LHCN-M2 (cell line): ENCODE measurements around the gene DKC1. TPM values are rescaled to one million over a fixed set of nuclear protein-coding genes. Genes with fewer than 3 reads are reported as not detected.
A peak's percentile ranks its signal among the peaks of the same experiment; 100 is the strongest.

Experiments used
- DNase-seq: peaks from one replicate; pipeline ENCODE4 v3.0.0-alpha.2; 2012; ENCODE audit warnings: low read depth
- total RNA-seq: library from RNA; depleted of rRNA; stranded (reverse); fragments of >200 nt; gene quantifications from 2 replicates; pipeline ENCODE4 v1.2.3, GENCODE V29; 2014

DKC1 gene
- total RNA-seq, 1 experiment from 2014 or later: 46.2 TPM

DNA sequence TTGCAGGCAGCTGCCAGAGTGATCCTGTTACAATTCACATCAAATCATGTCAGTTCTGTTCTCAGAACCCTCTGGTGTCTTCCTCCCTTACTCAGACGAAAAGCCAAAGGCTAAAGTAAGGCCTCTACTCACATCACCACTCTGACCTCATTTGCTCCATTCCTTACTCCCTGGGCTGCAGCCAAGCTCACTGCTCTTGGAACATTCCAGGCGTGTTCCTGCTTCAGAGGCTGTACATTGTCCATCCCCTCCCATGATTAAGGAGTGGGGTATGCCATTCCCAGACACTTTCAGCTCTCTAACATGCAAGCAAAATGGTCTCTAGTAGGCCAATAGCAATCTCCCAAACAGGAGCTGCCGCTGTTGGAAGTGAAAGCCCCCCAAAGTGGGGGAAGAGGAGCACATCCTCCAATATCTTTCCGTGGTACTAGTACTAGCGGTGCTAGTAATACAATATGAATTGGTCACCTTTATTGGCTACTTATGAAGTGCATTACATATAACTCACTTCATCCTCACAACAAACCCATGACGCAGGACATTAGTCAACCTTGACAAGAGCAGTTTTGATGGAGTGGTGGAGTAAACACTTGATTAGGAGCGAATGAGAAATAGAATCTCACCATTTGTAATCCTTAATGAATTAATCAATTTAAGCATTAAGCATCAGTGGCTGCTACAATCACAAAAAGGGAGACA is 26.8 kb upstream of the DKC1 start:
- DNase-seq: peak; percentile 91

- no peak for DNase-seq
Observed at GRCh38 chrX:154737136-154737535, 25.5 kb upstream of the DKC1 start.

DNA sequence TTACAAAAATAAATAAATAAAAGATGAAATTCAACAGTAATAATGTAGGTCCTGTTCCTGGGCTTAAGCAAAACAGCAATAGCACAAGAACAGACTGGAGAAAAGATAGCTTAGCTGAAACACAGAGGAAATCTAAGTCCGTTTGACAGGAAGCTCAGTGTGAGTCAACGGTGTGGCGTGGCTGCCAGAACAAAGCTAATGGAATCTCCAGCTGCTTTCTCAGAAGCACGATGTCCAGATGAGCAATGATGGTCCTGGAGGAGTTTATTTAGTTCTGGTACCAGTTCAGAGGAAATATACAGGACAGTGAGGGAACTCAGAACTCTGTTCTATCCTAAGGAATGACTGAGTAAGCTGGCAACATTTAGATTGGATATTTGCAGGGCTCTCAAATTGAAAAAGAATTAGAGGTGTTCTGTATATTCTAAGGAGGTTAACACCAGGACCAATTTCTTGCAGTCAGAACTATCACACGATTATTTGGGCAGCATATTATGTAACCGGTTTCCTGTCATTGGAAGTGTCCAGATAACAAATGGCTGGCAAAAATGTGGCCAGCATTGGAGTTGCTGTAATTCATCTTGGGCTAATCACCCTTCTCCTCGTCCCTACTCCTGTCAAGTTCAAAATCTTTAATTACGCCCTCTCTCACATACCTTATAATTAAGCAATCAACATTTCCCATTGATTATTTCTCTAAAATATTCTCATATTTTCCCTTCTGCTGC is 24.5 kb upstream of the DKC1 start:
- peak; percentile 87 for DNase-seq

DNA sequence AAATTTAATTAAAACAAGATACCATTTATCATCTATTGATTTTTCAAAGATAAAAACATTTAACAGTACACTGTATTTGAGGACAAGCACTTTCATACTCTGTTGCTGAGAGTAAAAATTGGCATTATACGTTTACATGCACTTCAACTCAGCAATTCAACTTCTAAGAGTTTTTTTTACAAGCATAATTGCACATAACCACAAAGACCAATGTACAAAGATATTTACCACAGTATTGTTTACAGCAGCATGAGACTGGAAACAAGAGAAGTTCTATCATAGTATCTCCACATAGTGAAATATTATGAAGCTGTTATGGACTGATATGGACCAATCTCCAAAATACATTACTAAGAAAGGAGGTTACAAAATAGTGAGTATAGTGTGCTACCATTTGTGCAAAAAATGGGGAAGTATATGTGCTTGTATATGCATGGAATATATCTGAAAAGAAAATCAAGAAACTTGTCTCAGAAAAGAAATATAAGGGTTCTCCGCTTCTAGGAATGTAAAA is 22.7 kb upstream of the DKC1 start:
- no peak for DNase-seq

- no peak for DNase-seq
Observed at GRCh38 chrX:154742613-154743012, 20.1 kb upstream of the DKC1 start.

DNA sequence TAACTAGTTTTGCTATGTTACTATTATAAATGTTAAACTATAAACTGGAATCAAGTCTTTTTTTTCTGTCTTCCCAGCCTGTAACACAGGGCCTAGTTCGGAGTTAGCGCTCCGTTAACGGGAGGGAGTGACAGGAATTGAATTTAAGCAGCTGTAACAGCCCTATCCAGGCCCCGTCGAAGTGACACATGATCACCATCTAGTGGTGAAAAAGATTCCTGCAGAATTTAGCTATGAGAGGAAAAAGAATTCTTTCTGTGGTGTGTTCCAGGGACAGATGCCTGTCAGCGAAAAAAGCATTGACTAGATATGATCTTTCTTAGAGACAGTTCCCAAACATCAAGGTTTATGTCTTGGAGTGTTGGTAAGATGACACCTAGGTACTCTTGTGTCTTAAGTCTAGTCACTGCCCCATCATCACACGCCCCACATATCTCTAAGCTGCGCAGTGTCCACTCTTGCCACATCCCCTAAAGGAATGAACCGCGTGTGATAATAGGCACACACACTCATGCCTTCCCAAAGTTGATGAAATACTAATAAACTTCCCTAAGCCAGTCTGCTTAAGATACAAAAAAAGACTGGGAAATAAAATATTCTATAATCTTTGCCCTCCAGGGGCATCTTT is 13.8 kb upstream of the DKC1 start:
- DNase-seq: peak; percentile 64

DNA sequence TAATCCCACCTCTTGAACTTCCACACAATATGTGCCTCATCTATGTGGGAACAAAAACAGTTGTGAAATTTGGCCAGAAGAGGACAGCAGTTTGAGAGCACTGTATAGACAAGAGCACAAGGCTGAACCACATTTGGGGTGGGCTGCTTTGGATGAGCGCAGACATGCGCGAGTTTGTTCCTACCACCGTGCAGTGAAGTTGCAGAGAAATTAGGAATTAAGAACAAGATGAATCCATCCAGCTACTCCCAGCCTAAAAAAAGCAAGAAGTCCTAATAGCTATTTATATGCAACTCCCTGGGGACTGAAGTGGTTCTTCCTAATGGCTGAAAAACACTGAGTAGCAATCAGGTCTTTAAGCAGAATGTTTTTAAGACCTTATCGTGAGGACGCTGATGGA is 12.8 kb upstream of the DKC1 start:
- no peak for DNase-seq

GRCh38 chrX:154750301-154751202 is 12.1 kb upstream of the DKC1 start, which contains the start of gene GAB3:
GAB3 (minus strand) TSS chrX:154751077; CDS start chrX:154751025, 52 bp downstream.
- DNase-seq: no peak

DNA sequence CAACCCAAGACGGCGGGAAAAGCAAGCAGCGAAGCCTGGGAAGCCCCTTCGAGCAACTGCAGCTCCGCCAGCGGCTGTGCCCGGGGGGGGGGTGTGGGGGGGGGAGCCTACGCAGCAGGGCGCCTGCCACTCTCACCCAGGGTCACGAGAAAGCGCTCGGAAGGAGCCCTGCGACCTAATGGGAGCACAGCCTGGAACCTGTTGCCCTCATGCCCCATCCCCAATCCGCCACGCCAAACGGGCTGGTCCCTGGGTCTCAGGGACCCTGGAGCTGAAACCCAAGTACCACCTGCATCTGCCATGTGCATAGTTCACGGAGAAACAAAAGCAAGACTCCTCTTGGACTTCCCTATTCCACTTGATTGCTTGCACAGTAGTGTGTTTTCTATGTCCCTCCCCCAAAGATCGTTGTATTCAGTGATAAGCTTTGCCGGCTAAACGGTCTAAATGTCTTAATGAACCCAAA is 11.4 kb upstream of the DKC1 start:
- DNase-seq: no peak

DNA sequence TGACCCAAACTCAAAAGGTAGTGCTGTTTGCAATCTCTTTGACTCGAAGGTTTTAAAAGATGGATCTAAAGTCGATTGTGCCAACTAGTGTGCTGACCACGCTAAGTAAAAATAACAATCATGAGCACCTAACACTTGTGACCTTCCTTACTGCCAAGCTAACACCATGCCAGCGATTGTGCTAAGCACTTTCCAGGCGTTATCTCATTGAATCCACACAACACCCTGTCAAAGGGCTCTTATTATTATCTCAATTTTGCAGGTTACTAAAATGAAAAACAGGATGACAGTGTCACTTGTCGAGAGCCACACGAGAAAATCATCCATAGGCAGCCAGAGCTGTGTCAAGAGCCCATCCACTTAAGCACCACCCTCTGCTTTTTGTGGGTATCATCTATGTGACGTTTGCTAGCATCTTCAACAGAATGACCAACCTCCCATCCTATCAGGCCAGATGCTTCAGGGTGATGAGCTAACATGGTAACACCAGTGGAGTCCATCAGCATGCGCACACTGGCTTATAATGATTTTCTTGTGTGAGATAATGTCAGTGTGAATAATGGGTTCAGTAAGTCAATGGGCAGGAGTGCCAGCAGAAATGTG is 10.9 kb upstream of the DKC1 start:
- no peak for DNase-seq

GRCh38 chrX:154758696-154759095 is 4.0 kb upstream of the DKC1 start:
- DNase-seq: no peak

DNA sequence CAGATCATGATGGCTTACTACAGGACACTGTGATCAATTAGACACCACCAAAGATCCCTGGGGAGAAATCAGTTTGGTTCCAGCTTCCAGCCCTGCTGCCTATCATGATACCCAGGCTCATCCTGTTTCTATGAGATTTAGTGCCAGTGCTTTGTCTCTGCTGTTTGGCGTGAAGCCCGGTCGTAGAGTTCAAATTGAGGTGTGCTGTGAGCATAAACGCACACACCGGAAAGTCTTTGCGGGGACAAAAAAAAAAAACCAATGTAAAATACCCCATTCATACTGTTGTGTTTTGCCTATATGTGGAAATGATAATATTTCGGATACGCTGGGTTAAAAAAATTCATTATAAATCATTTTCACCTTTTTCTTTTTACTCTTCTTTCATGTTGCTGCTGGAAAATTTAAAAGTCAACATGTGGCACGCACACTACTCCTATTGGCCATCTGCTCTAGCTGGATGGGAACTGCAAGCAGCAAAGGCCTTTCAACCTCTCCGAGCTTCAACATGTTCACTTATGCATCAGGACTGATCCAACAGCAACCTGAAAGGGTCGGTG is 607 bp upstream of the DKC1 start:
- no peak for DNase-seq

DNA sequence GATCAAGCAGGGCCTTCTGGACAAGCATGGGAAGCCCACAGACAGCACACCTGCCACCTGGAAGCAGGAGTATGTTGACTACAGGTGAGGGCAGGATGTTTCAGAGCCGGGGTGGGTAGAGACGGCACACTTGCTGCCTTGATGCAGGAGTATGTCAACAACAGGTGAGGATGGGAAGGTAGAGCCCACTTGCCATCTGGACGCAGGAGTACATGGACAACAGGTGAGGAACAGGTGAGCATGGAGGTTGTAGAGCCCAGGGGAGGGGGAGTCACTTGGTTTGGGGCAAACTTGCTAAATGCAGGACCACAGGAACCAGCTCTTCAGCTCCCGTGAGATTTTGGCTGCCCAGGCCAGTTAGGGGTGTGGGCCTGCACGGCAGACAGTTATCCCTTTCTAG is 12.0 kb downstream of the DKC1 start:
- no peak for DNase-seq

GRCh38 chrX:154775419-154776349 is 13.0 kb downstream of the DKC1 start:
- DNase-seq: peak; percentile 36

GRCh38 chrX:154776753-154777152 is 14.1 kb downstream of the DKC1 start:
- no peak for DNase-seq

DNA sequence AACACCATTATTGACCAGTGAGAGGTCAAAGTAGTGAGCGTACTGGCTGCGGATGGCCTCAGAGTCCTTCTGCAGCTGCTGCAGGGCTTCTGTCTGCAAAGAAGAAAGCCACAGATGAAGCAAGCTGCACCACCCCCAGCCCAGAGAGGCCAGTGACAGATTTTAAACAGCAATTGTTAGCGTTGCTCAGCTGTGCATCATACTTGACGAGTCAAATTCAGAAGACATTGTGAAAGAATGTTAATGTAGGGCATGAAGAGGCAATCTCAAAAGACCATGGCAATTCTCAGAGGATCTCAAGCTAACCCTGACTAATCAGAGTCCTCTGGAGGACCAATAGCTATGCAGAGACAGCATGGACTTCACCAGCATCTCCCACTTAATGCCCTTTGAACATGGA is 16.6 kb downstream of the DKC1 start:
- peak; percentile 92 for DNase-seq

DNA sequence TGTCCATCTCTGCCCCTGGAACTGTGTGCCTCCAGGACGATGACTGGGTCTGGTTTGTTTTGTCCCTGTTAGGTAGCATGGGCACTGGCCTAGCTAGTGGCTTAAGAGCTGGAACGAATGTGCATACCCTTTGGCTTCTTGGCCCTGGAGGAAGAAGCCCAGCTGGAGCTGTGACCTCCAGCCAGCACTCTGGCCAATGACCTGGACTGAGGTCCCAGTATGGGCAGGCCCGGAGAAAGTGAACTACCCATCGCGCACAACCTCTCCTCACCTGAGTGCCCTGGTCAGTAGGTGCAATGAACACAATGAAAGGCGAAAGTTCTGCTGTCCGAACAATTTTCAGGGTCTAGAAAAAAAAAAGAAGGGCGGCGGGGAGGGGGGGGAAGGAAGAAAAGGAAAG is 18.3 kb downstream of the DKC1 start:
- no peak for DNase-seq

DNA sequence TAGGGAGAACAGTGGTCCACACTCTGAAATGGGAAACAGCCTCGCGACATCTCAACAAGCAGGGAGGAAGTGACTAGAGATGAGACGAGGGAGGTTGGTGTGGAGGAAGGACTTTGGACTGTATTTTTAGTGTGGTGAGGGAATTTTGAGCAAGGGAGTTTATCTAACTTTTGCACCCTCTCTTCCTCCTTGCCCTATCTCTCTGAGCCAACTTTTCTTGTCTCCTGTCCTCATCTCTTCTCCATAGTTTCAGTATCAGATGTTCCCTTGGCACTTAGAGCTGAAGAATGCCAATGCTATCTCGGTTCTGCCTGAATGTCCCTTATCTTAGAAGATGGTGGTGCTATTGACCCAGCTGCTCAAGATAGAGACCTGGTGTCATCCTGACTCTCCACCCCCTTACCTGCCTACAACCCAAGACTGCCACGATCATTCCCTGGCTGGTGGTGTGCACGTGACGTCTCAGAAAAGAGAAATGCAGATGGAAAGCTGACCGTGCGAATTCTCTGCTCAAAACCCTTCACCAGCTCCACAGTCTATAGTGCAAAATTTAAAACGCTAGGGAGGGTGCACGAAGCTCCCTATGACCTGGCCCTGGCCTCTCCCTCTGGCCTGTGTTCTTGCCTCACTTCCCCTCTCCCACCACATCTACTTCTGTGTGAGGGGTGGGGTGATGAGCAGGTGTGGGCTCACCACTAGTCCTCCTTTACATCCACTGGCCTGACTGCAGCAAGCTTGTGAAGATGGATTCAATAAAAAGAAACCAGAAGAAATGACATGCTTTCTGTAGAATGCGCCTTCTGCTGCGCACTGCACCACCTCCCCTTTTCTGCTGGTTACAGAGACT is 21.7 kb downstream of the DKC1 start:
- DNase-seq: no peak

GRCh38 chrX:154785716-154786115 is 23.1 kb downstream of the DKC1 start:
- no peak for DNase-seq
